Heart right ventricle (tissue), 16 donors: ENCODE results near the gene ZIC3. TPM values are rescaled to one million over a fixed set of nuclear protein-coding genes. Genes with fewer than 3 reads are reported as not detected.
A peak's percentile ranks its signal among the peaks of the same experiment; 100 is the strongest.

ENCODE experiments used
- ATAC-seq, 8 donors: fragments of 200-7000 bp; cut with Tn5 transposase; one replicate each; pipeline ENCODE4 v1.9.1; 2020; ENCODE audit warnings: mild to moderate bottlenecking in 8 of 8, moderate library complexity in 8 of 8, moderate number of reproducible peaks in 1 of 8
- DNase-seq, 2 donors: peaks; one replicate each; pipeline ENCODE4 v3.0.0-alpha.2; 2020
- H3K27ac ChIP-seq, 10 donors: fragments of 200-600 bp; sonication (generic) in 2 of 10; one replicate each; pipeline versions ENCODE4 v1.5.0 to v1.8.0; 2020 to 2022; ENCODE audit warnings: mild to moderate bottlenecking in 3 of 10
- H3K27me3 ChIP-seq, 7 donors: fragments of 200-600 bp; one replicate each; pipeline ENCODE4 v1.8.0; 2021 to 2022; ENCODE audit warnings: mild to moderate bottlenecking in 2 of 7
- H3K36me3 ChIP-seq, 9 donors: fragments of 200-600 bp; sonication (generic) in 1 of 9; one replicate each; pipeline versions ENCODE4 v1.5.0 to v1.8.0; 2020 to 2022; ENCODE audit warnings: mild to moderate bottlenecking in 2 of 9
- H3K4me1 ChIP-seq, 9 donors: fragments of 200-600 bp; sonication (generic) in 1 of 9; one replicate each; pipeline versions ENCODE4 v1.5.0 to v1.8.0; 2020 to 2022; ENCODE audit warnings: mild to moderate bottlenecking in 4 of 9
- H3K4me3 ChIP-seq, 10 donors: fragments of 200-600 bp; sonication (generic) in 2 of 10; one replicate each; pipeline versions ENCODE4 v1.5.0 to v1.8.0; 2020 to 2022; ENCODE audit warnings: mild to moderate bottlenecking in 7 of 10, moderate library complexity in 2 of 10
- H3K9me3 ChIP-seq, 11 donors: fragments of 200-600 bp in 10 of 11; sonication (generic) in 2 of 11; one replicate each; pipeline versions ENCODE4 v1.5.0 to v1.8.0; 2013 to 2022; ENCODE audit warnings: mild to moderate bottlenecking in 2 of 11, control low read depth in 1 of 11, moderate library complexity in 1 of 11
- WGBS, 2 donors: extraction: QIAGEN DNeasy Blood & Tissue Kit; methylation state at CpG; one replicate each; pipeline ENCODE4 v1.1.7; 2013; ENCODE audit warnings: inconsistent platforms in 1 of 2; 5-methylcytosine and 5-hydroxymethylcytosine counted together
- intact Hi-C, 10 donors: fragments of 100-400 bp; cut with DNase I; formaldehyde crosslinking; loops; one replicate each; pipeline versions ENCODE4 v1.11.1 to v1.14.2; 2022
- polyA plus RNA-seq, 2 donors: library from polyadenylated mRNA; stranded (reverse); fragments of 200-250 nt; gene quantifications; one replicate each; pipeline ENCODE4 v1.2.3, GENCODE V29; 2013
- total RNA-seq, 10 donors: library from RNA; stranded (reverse); fragmentation: NEBNext Ultra II Directional in 3 of 10; extraction: Animal tissue kit (Norgen Biotek cat#: 25700) in 3 of 10; gene quantifications; one replicate each; pipeline versions ENCODE4 v1.2.1 to v1.2.4, GENCODE V29; 2021 to 2023
- TF ChIP-seq, protein P1 (sequence below), 9 donors: fragments of 200-600 bp; sonication (generic) in 2 of 9; IDR thresholded peaks; one replicate each; pipeline versions ENCODE4 v1.5.0 to v1.8.0; 2021 to 2022; ENCODE audit warnings: antibody characterized with exemption in 9 of 9, mild to moderate bottlenecking in 5 of 9, moderate library complexity in 1 of 9
- donor health status: Arrhythmogenic right ventricular cardiomyopathy.
- donor health status: ischemic (EF 13 %, LVEDD 7.1; RV severe dilation, severe dysfunction).
- donor health status: healthy with polysubstance abuse.
- donor health status: DM: no; HTN: yes; CAD: no.
- donor health status: DM: no; HTN: no; CAD: no.
- donor health status: ischemic (EF 25% LVEDD 6.9; RV normal size, moderate dysfunction).
- donor health status: ischemic (EF 25% LVEDD 5.7; RV mildly dilated, moderate dysfunction).
- donor health status: healthy.
- donor health status: DM: yes; HTN: yes; CAD: no.
- donor health status: Ischemic cardiomyopathy.
- donor health status: ischemic (EF 35%, LVEDD 5.7; RV mildly dilated, moderate dysfunction).
- donor health status: nonischemic (EF 11% LVEDD 7.7; RV severe dilation, severe dysfunction).
- donor health status: DM: yes; HTN: yes; CAD: no.
- donor health status: PGD.
- donor health status: ischemic (EF 29% LVEDD 5.4; RV normal size, mild dysfunction).
- donor health status: nonischemic (EF 23%, LVEDD 6.1; RV moderate dilation, normal function).

Gene ZIC3
- total and polyA plus RNA-seq, 12 donors, result not detected

DNA sequence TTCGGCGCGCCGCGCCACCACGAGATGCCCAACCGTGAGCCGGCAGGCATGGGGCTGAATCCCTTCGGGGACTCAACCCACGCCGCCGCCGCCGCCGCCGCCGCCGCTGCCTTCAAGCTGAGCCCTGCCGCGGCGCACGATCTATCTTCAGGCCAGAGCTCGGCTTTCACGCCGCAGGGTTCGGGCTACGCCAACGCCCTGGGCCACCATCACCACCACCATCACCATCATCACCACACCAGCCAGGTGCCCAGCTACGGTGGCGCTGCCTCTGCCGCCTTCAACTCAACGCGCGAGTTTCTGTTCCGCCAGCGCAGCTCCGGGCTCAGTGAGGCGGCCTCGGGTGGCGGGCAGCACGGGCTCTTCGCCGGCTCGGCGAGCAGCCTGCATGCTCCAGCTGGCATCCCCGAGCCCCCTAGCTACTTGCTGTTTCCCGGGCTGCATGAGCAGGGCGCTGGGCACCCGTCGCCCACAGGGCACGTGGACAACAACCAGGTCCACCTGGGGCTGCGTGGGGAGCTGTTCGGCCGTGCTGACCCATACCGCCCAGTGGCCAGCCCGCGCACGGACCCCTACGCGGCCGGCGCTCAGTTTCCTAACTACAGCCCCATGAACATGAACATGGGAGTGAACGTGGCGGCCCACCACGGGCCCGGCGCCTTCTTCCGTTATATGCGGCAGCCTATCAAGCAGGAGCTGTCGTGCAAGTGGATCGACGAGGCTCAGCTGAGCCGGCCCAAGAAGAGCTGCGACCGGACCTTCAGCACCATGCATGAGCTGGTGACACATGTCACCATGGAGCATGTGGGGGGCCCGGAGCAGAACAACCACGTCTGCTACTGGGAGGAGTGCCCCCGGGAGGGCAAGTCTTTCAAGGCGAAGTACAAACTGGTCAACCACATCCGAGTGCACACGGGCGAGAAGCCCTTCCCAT, 1.1 kb downstream of the ZIC3 start:
- WGBS, 2 donors, result 1% methylated on average over 58 to 82 of the region's 82 CpGs
- intact Hi-C loops, result no loop called here
- no peak for DNase-seq
- TF ChIP-seq, protein P1, sequence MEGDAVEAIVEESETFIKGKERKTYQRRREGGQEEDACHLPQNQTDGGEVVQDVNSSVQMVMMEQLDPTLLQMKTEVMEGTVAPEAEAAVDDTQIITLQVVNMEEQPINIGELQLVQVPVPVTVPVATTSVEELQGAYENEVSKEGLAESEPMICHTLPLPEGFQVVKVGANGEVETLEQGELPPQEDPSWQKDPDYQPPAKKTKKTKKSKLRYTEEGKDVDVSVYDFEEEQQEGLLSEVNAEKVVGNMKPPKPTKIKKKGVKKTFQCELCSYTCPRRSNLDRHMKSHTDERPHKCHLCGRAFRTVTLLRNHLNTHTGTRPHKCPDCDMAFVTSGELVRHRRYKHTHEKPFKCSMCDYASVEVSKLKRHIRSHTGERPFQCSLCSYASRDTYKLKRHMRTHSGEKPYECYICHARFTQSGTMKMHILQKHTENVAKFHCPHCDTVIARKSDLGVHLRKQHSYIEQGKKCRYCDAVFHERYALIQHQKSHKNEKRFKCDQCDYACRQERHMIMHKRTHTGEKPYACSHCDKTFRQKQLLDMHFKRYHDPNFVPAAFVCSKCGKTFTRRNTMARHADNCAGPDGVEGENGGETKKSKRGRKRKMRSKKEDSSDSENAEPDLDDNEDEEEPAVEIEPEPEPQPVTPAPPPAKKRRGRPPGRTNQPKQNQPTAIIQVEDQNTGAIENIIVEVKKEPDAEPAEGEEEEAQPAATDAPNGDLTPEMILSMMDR (IDR thresholded peaks at IDR 0.05), result no peak
- peaks cover 0 to 16% (median 0%) of the 10 kb centered on the region in 9 donors for H3K4me1 ChIP-seq
- peak overlapping the region in 9 of 10 donors; percentile 18 to 67 (median 57) for H3K4me3 ChIP-seq
- H3K9me3 ChIP-seq, result peaks cover 0 to 14% (median 0%) of the 10 kb centered on the region in 11 donors
- H3K27me3 ChIP-seq, result peaks cover 0 to 100% (median 87%) of the 10 kb centered on the region in 7 donors
- ATAC-seq, result peak in 1 of 8 donors; percentile 42
- no peaks in the 10 kb centered on the region for H3K36me3 ChIP-seq
- no peak overlapping the region for H3K27ac ChIP-seq

DNA sequence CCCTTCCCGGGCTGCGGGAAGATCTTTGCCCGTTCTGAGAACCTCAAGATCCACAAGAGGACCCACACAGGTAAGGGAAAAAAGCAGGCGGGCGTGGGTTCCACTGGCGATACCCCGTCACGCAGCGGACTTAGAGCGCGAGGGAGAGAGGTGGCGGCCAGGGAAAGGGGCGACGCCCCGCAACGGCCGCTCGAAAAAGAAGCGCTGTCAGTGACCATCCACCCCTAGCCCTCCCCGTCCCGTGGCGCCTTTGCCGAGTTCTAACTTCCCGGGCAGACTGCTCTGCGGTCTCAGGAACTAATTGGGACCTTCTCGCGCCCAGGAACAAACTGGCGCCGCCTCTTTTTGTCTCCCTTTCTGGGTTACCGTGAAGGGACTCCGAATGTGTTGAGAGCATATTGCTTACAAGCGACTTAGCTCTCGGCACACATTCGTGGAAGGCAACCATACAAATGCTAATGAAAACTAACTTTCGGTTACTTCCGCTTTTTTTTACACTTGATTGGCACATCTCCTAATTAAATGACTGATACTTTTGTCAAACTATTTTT, 1.8 kb downstream of the ZIC3 start:
- DNase-seq (no peak), ATAC-seq (no peak)
- intact Hi-C loops, result no loop called here
- Histone ChIP-seq H3K4me3 (peak overlapping the region in 1 of 10 donors; percentile 18), H3K4me1 (peaks cover 0 to 16% (median 0%) of the 10 kb centered on the region in 9 donors), H3K27ac (no peak overlapping the region), H3K36me3 (no peaks in the 10 kb centered on the region), H3K27me3 (peaks cover 0 to 100% (median 91%) of the 10 kb centered on the region in 7 donors), H3K9me3 (peaks cover 0 to 14% (median 0%) of the 10 kb centered on the region in 11 donors)
- TF ChIP-seq, protein P1 (IDR thresholded peaks at IDR 0.05), result no peak
- WGBS, 2 donors, result 1 to 3% methylated on average over 33 to 36 of the region's 36 CpGs

DNA sequence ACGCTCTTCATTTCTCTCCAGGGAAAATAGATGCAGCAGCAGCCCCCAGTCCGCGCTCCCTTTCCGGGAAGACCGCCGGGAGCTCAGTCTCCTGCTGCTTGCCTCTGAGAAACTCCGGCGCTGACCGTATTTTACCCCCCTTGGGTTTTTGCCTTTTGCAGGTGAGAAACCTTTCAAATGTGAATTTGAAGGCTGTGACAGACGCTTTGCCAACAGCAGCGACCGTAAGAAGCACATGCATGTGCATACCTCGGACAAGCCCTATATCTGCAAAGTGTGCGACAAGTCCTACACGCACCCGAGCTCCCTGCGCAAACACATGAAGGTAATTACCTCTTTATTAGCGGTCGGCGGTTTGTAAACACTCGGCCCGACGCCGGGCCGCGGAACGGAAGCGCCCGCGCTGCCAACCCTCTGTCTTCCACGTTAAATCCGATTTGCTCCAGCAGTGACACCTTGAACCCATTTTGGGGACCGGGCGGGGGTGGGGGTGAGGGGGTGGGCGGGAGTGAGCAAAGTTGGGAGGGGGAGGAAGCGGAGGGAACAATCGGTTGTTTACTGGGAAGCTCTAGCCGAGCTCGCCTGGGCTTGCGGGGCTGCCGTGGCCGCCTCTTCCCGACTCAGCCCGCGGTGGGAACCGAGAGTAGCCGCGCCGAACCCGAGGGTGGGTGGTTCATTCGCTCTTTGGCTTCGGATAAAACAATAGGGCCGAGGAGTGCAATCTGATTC, 3.0 kb downstream of the ZIC3 start:
- DNase-seq, result no peak
- H3K27ac ChIP-seq, result no peak overlapping the region
- WGBS, 2 donors, result 3 to 5% methylated on average over 53 of the region's 53 CpGs
- peaks cover 0 to 16% (median 0%) of the 10 kb centered on the region in 9 donors for H3K4me1 ChIP-seq
- ATAC-seq, result no peak
- TF ChIP-seq, protein P1 (IDR thresholded peaks at IDR 0.05), result no peak
- intact Hi-C loops, result no loop called here
- no peaks in the 10 kb centered on the region for H3K36me3 ChIP-seq
- no peak overlapping the region for H3K4me3 ChIP-seq
- H3K9me3 ChIP-seq, result peaks cover 0 to 14% (median 0%) of the 10 kb centered on the region in 11 donors
- peaks cover 0 to 100% (median 90%) of the 10 kb centered on the region in 7 donors for H3K27me3 ChIP-seq

DNA sequence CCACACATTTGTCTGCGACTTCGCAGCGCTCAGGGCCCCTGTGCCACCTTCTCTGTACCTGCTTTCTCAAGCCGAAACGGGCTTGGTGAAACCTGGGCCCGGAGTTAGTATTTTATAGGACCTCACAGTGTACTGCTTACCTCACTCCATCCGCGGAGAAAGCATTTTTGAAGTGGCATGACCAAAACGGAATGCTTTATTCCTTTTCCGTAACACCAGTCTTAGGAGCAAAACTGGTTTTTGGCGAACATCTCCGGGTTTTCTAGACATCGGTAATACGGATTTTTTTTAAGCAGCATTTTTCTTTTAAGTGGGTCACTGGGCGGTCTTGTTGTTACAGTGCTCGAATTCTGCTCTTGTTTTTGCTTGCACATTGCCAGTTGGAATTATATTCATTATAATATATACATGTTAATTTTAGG, 3.6 kb downstream of the ZIC3 start:
- Histone ChIP-seq H3K27me3 (peaks cover 0 to 100% (median 92%) of the 10 kb centered on the region in 7 donors), H3K27ac (no peak overlapping the region), H3K4me1 (peaks cover 0 to 16% (median 0%) of the 10 kb centered on the region in 9 donors), H3K9me3 (peaks cover 0 to 14% (median 0%) of the 10 kb centered on the region in 11 donors), H3K4me3 (no peak overlapping the region), H3K36me3 (no peaks in the 10 kb centered on the region)
- no peak for ATAC-seq
- TF ChIP-seq, protein P1 (IDR thresholded peaks at IDR 0.05), result no peak
- intact Hi-C loops, result no loop called here
- DNase-seq, result no peak
- WGBS, 2 donors, result 3 to 6% methylated on average over 16 of the region's 16 CpGs
